COLO668 (cell line): ENCODE data around the gene EEF1AKMT1.
"Not testable (repeated sequence)": the region's sequence is repeated elsewhere in the genome, so short reads cannot be mapped to it uniquely, and the experiment has no call there.

Experiments
- DNase-seq: peaks from one replicate; lab custom pipeline; 2025; ENCODE audit not compliant: unreplicated experiment; lab: John Stamatoyannopoulos, UW

Gene EEF1AKMT1

DNA sequence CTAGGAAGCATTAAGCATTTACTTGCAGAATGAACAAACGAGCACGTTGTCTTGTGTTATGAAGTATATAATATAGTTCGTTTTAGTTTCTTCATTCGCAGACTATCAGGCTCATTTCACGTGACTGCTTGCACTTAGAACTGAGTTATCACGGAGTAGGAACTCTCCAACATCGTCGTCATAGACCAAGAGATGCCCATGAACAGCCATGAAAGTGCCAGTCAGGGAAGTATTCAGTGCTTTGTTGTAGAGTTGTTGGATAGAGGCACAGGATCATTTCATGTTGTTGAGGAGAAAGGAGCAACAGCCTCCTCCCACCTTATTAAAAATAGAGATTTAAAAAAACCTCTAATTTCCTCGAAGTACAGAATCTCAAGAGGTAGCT, 71.2 kb downstream of the EEF1AKMT1 start:
- no peak for DNase-seq

DNA sequence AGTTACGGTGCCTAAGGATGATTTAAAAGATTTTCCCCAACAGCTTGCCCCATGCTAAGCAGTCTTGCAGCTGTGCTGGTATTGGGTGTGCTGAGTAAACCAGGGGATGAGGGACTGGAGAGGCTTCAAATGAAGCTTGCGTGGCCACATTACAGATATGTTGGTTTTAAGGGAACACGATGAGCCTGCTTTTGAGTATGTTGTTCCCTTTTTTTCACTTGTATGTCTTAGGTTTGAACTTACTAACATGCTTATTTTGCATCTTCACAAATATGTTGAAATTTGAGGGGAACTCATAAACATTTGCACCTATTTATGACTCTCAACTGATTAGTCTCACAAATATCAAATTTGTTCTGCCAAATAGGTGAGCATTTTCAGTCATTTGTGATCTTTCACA, 72.3 kb downstream of the EEF1AKMT1 start:
- no peak for DNase-seq

DNA sequence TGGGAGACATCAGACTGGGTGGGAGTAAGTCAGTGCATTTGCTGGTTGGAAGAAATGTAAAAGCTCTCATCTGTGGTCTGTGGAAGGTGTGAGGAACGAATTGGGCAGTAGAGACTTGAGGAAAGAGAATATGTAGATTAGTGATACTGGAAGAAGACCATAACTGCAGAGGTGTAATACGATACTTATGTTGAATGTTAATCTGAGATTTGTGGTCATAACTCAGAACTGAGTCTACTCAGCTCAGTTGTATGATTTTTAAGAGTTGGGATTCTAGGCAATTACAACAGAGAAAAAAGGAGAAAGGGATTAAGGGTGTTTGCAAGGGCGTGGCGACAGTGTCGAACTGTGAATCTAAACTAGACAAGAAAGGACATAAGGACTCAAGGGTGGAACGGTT, 73.5 kb downstream of the EEF1AKMT1 start:
- no peak for DNase-seq

DNA sequence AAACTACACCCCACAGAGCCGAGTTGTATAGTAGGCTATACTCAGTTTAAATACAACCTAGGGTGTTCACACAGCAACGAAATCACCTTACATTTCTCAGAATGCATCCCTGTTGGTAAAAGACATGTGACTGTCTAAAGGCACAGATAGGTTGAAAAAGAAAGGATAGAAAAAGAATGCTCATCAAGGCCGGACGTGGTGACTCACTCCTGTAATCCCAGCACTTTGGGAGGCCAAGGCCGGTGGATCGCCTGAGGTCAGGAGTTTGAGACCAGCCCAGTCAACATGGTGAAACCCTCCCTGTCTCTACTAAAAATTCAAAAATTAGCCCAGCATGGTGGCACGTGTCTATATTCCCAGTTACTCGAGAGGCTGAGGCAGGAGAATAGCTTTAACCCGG, 74.0 kb downstream of the EEF1AKMT1 start:
- no peak for DNase-seq

DNA sequence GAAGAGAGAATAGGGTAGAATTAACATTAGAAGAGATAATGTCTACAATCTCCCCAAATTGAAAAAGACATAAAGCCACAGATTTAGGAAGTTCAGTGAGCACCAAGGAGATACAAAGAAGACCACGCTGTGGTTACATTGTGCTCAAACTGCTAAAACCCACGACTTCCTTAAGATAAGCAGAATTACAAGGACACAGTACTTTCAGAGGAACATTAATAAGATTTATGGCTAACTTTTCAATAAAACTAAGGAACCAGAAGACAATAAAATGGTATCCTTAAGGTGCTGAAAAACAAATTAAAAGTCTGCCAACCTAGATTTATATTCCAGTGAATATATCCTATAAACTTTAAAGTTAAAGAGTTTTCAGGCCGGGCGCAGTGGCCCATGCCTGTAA, 77.7 kb downstream of the EEF1AKMT1 start:
- no peak for DNase-seq

DNA sequence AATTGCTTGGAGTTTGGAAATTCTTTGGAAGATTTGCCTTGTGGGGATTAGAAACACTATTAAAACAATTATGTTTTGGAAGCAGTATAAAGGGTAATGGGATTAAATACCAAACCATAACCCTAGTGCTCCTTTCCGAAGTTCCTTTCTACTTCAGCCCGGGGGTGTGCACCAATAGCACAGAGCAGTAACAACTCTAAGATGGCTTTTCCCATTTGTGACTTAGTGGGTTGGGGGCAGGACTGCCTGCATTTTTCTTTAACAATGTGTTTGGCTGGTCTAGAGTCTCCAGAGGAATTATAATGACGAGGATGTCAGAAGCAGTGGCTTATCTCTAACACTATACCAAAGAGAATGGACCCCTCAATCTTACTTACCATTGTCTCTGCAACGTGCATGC, 82.1 kb downstream of the EEF1AKMT1 start:
- DNase-seq, result no peak

DNA sequence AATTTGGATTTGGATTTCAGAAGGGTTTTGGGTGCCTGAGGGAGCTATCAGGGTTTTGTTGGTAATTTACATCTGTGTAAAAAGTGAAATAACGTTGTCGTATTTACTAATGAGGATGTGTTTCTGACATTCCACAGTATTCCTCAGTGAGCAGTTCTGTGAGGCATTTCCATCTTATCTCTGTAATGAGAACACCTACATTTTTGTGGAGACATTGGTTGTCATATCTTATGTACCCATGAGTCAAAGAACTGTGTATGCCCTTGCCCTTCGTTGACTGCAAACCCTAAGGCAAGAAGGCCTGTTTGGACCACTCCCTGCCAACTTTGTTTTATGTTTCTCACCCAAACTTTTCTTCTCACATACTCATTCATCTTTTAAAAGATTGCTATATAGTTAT, 84.5 kb downstream of the EEF1AKMT1 start:
- DNase-seq, result no peak

DNA sequence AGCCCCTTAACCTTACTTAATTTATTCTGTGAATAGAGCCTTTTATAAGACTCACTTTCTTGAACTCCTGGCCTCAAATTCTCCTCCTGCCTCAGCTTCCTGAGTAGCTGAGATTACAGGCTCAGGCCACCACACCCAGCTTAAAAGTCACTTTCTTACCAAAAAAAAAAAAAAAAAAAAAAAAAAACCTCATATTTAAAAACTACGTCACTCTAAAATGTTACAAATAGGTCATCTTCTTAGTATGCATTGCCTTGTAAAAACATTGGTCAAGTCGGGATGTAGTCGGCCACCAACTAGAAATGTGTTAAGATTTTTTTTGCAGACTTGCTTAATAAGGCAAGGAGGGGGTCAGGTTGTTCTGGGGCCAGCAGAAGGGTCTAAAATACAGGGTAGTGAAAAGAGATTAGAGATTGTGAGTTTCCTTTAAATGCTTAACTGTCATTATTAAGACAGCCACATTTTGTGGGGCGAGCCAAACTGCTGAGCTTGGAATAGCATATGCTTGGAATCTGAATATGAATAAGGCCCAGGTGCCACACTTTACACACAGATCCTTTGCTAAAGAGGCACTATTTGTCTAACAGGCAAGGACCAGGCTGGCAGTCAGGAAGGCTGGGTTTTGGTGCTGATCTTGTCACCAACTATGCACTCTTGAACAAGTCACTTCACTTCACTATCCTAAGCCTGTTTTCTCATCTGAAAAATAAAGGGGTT, 86.7 kb downstream of the EEF1AKMT1 start:
- DNase-seq, result no peak

DNA sequence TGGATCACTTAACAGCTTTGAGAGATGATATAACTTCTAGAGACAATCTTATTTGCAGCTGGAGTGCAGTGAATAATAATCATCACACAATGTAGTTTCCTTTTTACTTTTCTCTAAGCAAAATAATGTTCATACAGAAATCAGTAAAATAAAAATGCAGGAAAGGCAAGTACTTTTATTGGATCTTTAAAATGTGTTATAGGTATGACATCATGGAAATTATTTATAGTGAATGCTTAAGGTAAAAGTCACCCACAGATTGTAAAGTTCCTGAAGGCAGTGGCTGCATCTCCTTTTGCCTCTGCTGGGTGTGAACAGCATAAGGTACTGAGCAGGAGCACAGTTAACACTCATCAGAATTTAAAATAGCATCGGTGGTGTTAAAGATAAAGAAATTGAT, 87.6 kb downstream of the EEF1AKMT1 start:
- no peak for DNase-seq

DNA sequence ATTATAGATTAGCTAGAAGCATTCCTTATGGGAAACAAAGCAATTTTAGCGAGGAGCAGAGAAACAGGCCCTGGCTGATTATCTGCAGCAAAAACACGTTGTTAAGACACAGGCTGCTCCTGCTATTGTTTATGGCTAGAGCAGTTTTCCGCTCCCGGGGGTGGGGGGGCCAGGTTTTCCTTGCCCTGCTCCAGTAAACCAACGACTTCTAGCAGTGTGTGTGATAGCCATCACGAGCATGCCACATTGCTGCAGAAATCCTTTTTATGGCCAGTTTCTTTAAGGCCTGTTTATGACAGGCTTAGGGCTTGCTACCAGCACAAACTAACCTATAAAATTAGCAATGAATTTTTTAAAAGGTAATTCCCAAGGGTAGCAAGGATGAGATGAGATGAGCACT, 88.7 kb downstream of the EEF1AKMT1 start:
- DNase-seq, result no peak

DNA sequence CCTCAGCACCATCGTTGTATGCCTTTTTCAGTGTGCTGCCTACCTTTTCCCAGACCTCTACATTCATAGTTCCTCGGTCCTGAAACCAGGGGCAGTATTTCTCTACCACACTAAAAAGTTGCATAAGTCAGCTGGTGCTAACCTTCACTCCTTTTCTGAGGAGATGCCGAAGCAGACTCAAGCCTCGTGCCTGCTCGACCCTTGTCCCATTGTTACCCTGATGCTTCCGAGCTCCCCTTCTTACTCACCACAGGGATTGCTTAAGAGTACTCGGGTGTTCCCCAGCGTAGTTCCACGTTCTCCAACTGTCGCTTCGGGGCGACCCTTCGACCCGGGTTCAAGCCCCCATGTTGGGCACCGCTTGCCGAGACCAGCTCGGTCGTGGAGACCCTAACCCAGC, 89.2 kb downstream of the EEF1AKMT1 start:
- no peak for DNase-seq

DNA sequence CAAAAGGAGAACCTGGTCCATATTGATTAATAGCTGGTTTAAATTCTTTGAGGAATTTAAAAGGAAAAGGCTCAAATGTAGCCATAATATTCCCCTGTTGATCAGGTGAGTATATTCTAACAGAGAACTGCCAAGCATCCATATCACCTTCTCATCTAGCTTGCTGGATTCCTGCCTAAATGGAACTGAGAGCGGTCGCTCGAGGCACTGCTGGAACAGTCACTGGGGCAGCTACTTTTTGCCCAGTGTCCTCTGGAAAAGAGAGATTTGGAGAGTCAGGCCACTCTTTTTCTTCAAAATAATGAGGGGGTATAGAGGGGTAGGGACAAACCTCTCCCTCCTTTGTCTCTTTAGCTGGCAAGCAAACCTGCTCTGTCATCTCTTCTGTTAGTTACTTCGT, 89.7 kb downstream of the EEF1AKMT1 start:
- DNase-seq, result no peak

DNA sequence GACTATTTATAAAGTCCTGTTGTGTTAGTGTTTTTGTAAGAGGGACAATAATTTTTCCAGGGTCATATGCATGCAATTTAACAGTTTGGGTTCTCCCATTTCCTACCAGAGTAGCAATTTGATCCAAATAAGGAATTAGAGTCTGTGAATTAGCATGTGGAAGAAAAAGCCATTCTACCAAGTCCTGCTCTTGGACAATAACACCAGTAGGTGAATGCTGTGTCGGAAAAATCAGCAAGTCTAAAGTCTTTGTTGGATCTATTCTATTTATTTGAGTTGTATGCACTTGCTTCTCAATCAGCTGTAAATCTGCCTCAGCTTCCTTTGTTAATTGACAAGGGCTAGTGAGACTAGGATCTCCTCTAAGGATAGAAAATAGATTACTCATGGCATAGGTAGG, 91.7 kb downstream of the EEF1AKMT1 start:
- no peak for DNase-seq

DNA sequence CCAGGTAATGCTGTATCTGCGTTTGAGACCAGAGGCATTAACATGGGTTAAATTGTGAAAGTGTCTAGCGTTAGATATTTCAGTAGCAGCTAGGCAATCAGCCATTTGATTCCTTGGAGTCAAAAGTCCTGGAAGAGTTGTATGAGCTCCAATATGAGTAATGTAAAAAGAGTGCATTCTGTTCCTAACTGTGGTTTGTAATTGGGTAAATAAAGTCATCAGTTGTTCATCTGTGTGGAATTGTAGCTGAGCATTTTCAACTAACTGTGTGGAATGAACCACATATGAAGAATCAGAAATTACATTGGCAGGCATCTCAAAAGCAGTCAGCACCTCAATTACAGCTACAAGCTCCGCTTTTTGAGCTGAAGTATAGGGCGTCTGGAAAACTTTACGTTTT, 92.3 kb downstream of the EEF1AKMT1 start:
- not testable (repeated sequence) for DNase-seq

DNA sequence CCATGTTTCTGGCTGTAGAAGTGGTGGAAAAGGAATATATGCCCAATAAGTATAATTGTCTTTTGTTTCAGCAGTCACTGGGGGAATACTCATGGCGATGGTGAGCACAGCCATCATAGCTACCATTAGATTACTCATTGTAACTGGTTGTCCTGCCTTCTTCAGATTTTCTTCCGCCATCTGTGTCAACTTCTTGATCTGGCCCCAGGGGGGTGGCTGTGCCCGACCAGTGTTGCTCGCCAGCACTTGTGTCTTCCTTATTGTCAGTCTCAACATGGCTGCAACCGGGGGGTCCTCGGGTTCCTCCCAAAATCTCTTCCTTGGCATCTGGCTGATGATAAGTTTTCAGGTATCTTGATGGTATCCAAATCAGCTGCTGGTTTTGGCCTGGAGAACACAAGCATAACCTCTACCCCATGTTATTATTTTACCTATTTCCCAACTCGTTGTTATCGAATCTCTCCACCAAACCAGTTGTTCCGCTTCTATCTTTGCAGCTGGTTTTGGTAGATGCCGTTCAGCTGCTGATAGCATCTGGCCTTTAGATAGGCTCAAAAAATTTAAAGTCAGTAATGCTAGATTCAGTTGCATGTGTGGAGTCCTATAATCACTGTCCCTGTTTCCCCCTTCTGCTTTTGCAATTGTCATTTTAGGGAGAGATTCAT, 93.2 kb downstream of the EEF1AKMT1 start:
- DNase-seq, result no peak

DNA sequence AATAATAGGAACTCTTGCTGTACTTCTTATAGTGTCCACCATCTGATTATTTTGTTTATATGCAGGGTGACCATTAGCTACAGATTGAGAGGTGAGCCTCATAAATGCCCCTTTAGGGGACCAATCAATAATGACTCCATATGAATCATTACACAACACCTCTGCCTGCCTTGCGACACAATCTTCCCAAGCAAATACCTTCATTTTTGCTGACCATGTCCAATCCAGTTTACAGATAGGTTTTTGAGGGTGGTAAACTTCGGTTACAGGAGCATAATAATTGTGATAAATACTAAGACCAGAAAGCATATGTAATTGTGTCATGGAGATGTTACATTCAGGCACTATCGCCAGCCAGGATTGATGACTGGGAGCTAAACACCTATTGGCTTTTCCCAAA, 93.9 kb downstream of the EEF1AKMT1 start:
- DNase-seq, result no peak
